DND-41 (cell line): ENCODE results near the gene CDC45.

Source experiments
- ATAC-seq: fragments of 200-7000 bp; cut with Tn5 transposase; 3 replicates; pipeline ENCODE4 v1.9.1; 2021; ENCODE audit warnings: low read depth; ENCODE audit not compliant: insufficient read depth
- DNase-seq: peaks from one replicate; pipeline ENCODE4 v3.0.0-alpha.2; 2020
- H2AFZ ChIP-seq: 2 replicates; pipeline ENCODE4 v1.6.0; 2012; ENCODE audit warnings: low read depth, low read length
- H3K27ac ChIP-seq: 2 replicates; pipeline ENCODE4 v1.5.1; 2012; ENCODE audit warnings: low read length, inconsistent platforms
- H3K27me3 ChIP-seq: fragments of 200-600 bp; sonication (generic); 2 replicates; pipeline ENCODE4 v1.6.0; 2012; ENCODE audit warnings: low read length, mild to moderate bottlenecking, inconsistent platforms; ENCODE audit not compliant: insufficient read depth, poor library complexity
- H3K36me3 ChIP-seq: 2 replicates; pipeline ENCODE4 v1.5.1; 2012; ENCODE audit warnings: low read length, inconsistent platforms; ENCODE audit not compliant: insufficient read depth
- H3K4me1 ChIP-seq: 2 replicates; pipeline ENCODE4 v1.5.1; 2012; ENCODE audit warnings: mild to moderate bottlenecking, low read length; ENCODE audit not compliant: insufficient read depth
- H3K4me2 ChIP-seq: 2 replicates; pipeline ENCODE4 v1.6.0; 2012; ENCODE audit warnings: mild to moderate bottlenecking, moderate library complexity, low read length, inconsistent platforms; ENCODE audit not compliant: insufficient read depth
- H3K4me3 ChIP-seq, 2 experiments: fragments of 200-600 bp in 1 of 2; shearing (Covaris generic) in 1 of 2; 2 replicates each; pipeline ENCODE4 v1.5.1; 2012 to 2016; ENCODE audit warnings: inconsistent platforms in 2 of 2, low read length in 2 of 2, mild to moderate bottlenecking in 2 of 2, low read depth in 1 of 2, moderate library complexity in 1 of 2
- H3K79me2 ChIP-seq: 2 replicates; pipeline ENCODE4 v1.6.0; 2012; ENCODE audit warnings: low read length, inconsistent platforms; ENCODE audit not compliant: insufficient read depth
- H3K9ac ChIP-seq: 2 replicates; pipeline ENCODE4 v1.6.0; 2012; ENCODE audit warnings: low read depth, mild to moderate bottlenecking, inconsistent platforms, low read length, moderate library complexity
- H3K9me3 ChIP-seq: 2 replicates; pipeline ENCODE4 v1.5.1; 2012; ENCODE audit warnings: low read length, moderate library complexity, mild to moderate bottlenecking, inconsistent platforms; ENCODE audit not compliant: insufficient read depth, severe bottlenecking
- H4K20me1 ChIP-seq: 2 replicates; pipeline ENCODE4 v1.6.0; 2012; ENCODE audit warnings: low read length; ENCODE audit not compliant: insufficient read depth
- EZH2 ChIP-seq: IDR thresholded peaks from 3 replicates; pipeline ENCODE4 v1.6.1; 2012; ENCODE audit warnings: borderline replicate concordance, low read depth, mild to moderate bottlenecking, moderate library complexity, low read length, inconsistent platforms; ENCODE audit not compliant: severe bottlenecking
- TF ChIP-seq, protein P1 (sequence below): IDR thresholded peaks from 2 replicates; pipeline ENCODE4 v1.5.1; 2012; ENCODE audit warnings: borderline replicate concordance, low read length, moderate library complexity, mild to moderate bottlenecking; ENCODE audit not compliant: poor library complexity, severe bottlenecking; ENCODE audit errors: extremely low read depth

The CDC45 gene

DNA sequence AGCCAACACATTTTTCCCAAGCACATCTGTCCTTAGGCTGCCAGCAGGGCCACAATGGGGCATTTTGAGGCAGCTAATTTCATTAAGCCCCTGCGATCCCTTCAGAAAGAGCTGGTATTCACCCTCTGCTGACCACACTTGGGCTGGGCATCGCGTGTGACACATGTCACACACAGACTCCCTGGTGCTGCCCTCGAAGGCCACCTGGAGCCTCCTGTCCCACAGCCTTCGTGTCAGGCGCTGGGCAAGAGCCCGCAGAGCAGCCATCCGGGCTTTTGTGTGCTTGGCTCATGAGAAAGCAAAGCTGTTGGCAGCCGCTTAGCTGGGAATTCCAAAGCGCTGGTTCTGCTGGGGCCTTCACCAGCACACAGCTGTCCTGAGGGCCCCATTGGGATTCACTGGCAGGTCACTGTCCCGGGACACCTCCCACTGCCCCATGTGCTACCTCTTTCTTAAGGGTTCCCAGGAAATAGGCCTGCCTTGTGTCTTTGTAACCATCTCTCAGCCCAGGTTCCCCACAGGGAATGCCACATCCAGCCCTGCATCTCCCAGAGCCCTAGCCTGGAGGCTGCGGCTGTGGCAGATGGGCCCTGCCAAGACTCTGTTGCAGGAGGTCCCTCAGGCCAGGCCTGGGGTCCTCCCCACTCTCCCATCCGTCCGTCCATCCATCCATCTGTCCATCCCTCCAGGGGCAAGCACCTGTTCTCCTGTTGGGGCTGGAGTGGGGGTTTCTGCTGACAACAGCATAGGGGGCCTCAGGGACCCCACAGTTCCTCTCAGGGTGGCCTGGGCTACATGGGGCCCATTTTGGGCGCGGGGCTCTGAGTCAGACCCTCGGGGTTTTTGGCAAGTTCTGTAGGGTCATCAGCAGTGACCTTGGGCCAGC, 39.6 kb downstream of the CDC45 start:
- peaks cover 9% of the 10 kb centered on the region for H4K20me1 ChIP-seq
- DNase-seq = no peak

DNA sequence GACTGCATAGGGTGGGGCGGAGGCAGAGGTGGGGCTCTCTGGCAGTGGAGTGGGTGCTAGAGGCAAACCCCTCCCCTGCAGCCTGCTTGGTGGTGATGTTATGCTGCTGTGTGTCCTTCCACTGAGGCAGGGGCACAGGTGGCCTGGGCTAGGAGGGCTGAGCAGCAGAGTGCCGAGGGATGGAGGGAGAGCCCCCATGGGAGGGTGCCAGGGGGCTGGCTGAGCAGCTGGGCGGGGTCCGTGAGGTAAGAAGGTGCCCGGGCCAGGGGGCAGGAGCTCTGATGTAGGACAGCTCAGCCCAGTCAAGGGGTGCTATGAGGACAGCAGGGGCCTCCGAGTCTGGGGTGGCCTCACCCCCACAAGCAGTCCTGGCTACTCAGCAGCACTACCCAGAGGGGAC, 40.3 kb downstream of the CDC45 start:
- Histone ChIP-seq H3K4me2 (no peak overlapping the region), H3K9me3 (no peaks in the 10 kb centered on the region)
- no peak for DNase-seq

More for the DNA sequence above, 39.6 kb downstream of the CDC45 start:
- H3K4me1 ChIP-seq = no peaks in the 10 kb centered on the region
- H3K79me2 ChIP-seq = no peaks in the 10 kb centered on the region
- TF ChIP-seq EZH2 = no peak
- TF ChIP-seq, protein P1, sequence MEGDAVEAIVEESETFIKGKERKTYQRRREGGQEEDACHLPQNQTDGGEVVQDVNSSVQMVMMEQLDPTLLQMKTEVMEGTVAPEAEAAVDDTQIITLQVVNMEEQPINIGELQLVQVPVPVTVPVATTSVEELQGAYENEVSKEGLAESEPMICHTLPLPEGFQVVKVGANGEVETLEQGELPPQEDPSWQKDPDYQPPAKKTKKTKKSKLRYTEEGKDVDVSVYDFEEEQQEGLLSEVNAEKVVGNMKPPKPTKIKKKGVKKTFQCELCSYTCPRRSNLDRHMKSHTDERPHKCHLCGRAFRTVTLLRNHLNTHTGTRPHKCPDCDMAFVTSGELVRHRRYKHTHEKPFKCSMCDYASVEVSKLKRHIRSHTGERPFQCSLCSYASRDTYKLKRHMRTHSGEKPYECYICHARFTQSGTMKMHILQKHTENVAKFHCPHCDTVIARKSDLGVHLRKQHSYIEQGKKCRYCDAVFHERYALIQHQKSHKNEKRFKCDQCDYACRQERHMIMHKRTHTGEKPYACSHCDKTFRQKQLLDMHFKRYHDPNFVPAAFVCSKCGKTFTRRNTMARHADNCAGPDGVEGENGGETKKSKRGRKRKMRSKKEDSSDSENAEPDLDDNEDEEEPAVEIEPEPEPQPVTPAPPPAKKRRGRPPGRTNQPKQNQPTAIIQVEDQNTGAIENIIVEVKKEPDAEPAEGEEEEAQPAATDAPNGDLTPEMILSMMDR = no peak
- no peaks in the 10 kb centered on the region for H3K9me3 ChIP-seq
- no peaks in the 10 kb centered on the region for H3K27me3 ChIP-seq
- H2AFZ ChIP-seq = no peak overlapping the region
- H3K9ac ChIP-seq = no peak overlapping the region
- H3K4me3 ChIP-seq = no peak overlapping the region
- H3K4me2 ChIP-seq = no peak overlapping the region
- no peak overlapping the region for H3K27ac ChIP-seq
- ATAC-seq = no peak
- peaks cover 90% of the 10 kb centered on the region for H3K36me3 ChIP-seq

DNA sequence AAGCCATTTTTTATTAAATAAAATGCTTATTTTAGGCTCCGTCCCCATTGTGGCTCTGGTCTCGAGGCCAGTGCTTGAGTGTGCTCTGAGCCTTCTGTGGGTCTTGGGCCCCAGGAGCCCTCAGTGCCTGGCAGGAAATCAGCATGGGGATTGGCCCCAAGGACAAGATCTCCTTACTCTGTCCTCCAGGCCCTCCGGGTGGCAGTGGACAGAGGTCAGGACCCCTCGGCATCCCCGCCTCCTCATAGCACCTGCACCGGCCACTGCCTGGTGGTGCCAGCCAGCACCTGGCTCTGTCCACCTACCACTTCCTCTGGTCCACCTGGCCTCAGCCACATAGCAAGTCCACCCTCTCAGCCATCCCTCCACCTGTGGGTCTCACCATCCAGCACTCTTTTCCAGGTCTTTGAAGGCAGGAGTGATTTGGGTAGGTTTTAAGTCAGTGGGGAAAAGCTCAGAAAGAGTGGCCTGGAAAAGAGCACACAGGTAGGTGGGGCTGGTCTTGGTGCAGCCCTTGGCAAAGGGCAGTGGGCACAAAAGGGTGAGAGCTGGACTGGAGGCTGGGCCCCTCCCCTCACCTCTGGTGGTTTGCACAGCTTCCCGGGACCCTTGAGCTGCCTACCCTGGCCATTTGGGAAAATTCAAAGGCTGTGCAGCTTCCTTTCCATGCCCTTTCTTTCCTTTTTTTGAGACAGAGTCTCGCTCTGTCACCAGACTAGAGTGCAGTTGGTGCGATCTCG, 41.0 kb downstream of the CDC45 start:
- DNase-seq = no peak
- no peak for ATAC-seq
- Histone ChIP-seq H3K36me3 (peaks cover 76% of the 10 kb centered on the region), H3K4me2 (no peak overlapping the region), H3K9ac (no peak overlapping the region), H4K20me1 (peaks cover 9% of the 10 kb centered on the region), H3K27me3 (no peaks in the 10 kb centered on the region), H3K4me1 (no peaks in the 10 kb centered on the region), H3K4me3 (no peak overlapping the region), H3K79me2 (no peaks in the 10 kb centered on the region), H2AFZ (no peak overlapping the region), H3K27ac (no peak overlapping the region), H3K9me3 (no peaks in the 10 kb centered on the region)
- TF ChIP-seq EZH2 = no peak
- TF ChIP-seq, protein P1 = no peak

More for the DNA sequence above, 40.3 kb downstream of the CDC45 start:
- H3K27me3 ChIP-seq = no peaks in the 10 kb centered on the region
- TF ChIP-seq, protein P1 = no peak
- no peak for TF ChIP-seq EZH2
- no peaks in the 10 kb centered on the region for H3K79me2 ChIP-seq
- H3K36me3 ChIP-seq = peaks cover 84% of the 10 kb centered on the region
- H3K4me1 ChIP-seq = no peaks in the 10 kb centered on the region
- no peak overlapping the region for H3K4me3 ChIP-seq
- H3K9ac ChIP-seq = no peak overlapping the region
- ATAC-seq = no peak
- H4K20me1 ChIP-seq = peaks cover 9% of the 10 kb centered on the region
- no peak overlapping the region for H3K27ac ChIP-seq
- H2AFZ ChIP-seq = no peak overlapping the region
